EL (cell line): Measurements from ENCODE around the gene CRIP1.

ENCODE experiments used
- DNase-seq: peaks from one replicate; pipeline ENCODE4 v3.0.0-alpha.2; 2016

Gene CRIP1

GRCh38 chr14:105471297-105471821, 15.3 kb upstream of the CRIP1 start:
- no peak for DNase-seq

GRCh38 chr14:105471823-105472485, 14.7 kb upstream of the CRIP1 start:
- no peak for DNase-seq

GRCh38 chr14:105472486-105472991, 14.1 kb upstream of the CRIP1 start:
- DNase-seq = no peak

- no peak for DNase-seq
Observed at GRCh38 chr14:105473033-105473676, 13.5 kb upstream of the CRIP1 start.

- DNase-seq = peak; percentile 73
Observed at GRCh38 chr14:105473677-105474482, 12.8 kb upstream of the CRIP1 start.

GRCh38 chr14:105474483-105475268, 12.0 kb upstream of the CRIP1 start, which contains the start of gene CRIP2:
Gene CRIP2 (plus strand): TSS chr14:105474821. CDS start chr14:105474863, 42 bp downstream.
- peak; percentile 36 for DNase-seq

GRCh38 chr14:105475269-105476096, 11.2 kb upstream of the CRIP1 start:
- DNase-seq = no peak

- no peak for DNase-seq
Observed at GRCh38 chr14:105476097-105476830, 10.4 kb upstream of the CRIP1 start.

- DNase-seq = no peak
Observed at GRCh38 chr14:105476831-105477659, 9.6 kb upstream of the CRIP1 start.

- DNase-seq = no peak
Observed at GRCh38 chr14:105477660-105478397, 8.9 kb upstream of the CRIP1 start.

- no peak for DNase-seq
Observed at GRCh38 chr14:105478398-105479251, 8.1 kb upstream of the CRIP1 start.

- DNase-seq = no peak
Observed at GRCh38 chr14:105479431-105480158, 7.1 kb upstream of the CRIP1 start.

- no peak for DNase-seq
Observed at GRCh38 chr14:105480199-105480746, 6.4 kb upstream of the CRIP1 start.

GRCh38 chr14:105480807-105481801, 5.6 kb upstream of the CRIP1 start:
- peak; percentile 82 for DNase-seq

- DNase-seq = peak; percentile 96
Observed at GRCh38 chr14:105481886-105482457, 4.7 kb upstream of the CRIP1 start.
